HG03558 (cell line): Measurements from ENCODE around the gene ZNF195.
"Not testable (repeated sequence)": the region's sequence is repeated elsewhere in the genome, so short reads cannot be mapped to it uniquely, and the experiment has no call there.

Experiments
- ATAC-seq: cut with Tn5 transposase; IDR thresholded peaks from one replicate; pipeline ENCODE4 v1.9.1; 2021; ENCODE audit warnings: moderate number of reproducible peaks; ENCODE audit not compliant: unreplicated experiment; ENCODE audit errors: extremely low read depth

Gene ZNF195

GRCh38 chr11:3357994-3358676 lies 20.8 kb downstream of the ZNF195 start:
- no peak for ATAC-seq

DNA sequence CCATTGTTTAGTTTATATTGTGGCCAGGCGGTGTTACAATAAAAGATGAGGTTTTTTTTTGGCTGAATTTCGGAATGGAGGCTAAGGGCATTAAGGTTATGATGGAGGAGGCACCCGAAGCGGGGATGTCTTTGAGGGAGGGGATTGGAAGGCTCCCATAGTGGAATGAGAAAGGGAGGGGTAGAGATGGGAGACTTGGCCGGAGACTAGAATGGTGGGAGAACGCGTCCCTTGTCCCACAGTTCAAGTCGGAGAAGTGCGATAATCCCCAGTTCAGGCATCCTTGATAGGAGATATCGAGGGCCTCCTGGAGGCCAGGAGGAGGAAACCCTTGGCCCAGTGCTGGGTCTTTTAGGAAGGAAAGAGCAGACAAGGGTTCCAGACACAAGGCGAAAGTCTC lies 21.6 kb downstream of the ZNF195 start:
- no peak for ATAC-seq

- ATAC-seq = no peak
Measured at GRCh38 chr11:3356858-3357257, 22.1 kb downstream of the ZNF195 start.

DNA sequence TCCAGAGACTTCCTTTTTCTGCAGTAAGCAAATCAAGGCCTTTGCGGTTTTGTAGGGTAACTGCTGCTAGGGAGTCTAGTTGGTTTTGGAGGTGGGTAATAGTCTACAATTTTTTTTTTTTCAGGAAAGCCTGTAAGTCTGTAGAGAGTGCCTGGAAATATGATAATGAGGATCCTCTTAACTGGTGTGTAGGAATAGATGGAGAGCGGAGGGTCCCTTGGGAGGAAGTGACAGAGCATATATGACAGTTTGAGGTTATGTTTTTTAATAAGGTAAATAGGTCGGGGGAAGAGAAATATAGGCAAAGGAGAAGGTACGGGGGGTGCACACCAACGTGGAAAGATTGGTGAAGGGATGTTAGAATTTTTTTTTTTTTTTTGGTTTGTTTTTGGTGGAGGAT lies 25.9 kb downstream of the ZNF195 start:
- ATAC-seq = no peak

- ATAC-seq = no peak
Measured at GRCh38 chr11:3347127-3347526, 31.8 kb downstream of the ZNF195 start.

DNA sequence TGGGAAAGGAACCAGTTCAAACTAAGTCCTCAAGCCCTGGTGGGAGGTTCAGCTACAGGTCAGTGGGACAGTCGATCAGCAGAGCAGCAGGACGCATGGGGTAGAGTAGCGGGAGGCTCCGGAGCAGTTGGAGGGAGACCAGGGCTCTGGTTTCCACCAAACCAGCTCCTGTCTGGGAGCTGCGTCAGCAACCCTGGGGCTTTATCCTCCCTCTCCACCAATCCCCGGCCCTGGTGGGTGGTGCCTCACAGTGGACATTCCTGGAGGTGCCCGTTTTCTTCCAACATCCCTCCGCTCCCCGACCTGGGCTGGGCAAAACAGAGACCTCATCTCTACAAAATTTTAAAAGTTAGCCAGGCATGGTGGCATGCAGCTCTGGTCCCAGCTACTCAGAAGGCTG lies 32.4 kb downstream of the ZNF195 start:
- no peak for ATAC-seq

DNA sequence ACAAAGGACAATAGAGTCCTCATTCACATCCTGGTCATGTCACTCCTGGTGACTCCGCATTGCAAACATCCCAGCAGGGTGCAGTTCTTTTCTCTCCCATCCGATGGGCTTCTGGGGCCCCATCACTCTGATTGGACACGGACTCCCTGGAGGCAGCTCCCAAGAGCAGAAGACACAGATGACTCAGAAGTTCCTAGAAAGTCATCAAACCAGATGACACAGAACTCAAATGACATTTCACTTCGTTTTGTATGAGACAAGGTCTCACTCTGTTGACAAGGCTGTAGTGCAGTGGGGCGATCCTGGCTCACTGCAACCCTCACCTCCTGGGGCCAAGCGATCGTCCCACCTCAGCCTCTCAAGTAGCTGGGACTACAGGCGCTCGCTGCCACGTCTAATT lies 33.2 kb downstream of the ZNF195 start:
- ATAC-seq = no peak

DNA sequence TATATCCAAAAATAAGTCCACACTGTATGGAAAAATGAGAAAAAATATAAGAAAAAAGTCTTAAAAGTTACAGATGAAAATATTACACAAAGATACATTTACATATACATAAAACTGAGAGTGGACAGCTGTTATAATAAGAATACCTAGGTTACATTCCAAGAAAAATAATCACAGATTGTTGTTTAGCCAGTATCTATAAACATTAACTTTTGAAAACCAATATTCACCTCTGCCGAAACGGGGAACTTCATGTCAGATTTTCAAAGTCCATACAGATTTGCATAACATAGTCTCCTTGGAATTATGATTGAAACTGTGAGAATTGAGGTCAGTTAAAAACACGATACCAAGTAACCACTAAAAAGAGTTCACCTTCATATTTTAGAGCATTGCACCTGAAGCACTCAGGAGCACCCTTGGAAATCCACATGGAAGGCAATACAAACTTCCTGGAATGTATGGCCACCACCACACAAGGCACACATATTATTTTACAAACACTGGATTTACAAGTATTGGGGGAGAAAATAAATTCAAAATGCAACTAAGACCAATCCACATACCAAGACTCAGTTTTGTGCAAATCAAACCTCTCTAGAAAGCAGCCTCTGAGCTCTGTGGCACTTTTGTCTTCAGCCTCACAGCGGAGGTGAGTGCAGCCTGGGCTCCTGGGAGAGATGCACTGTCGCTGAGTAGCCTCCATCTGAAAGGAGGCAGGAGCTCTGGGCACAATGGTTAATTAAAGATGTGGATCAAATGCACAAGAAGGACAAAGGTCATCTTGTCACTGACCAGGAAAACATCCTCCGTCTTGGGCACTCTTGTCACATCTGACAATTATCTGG lies 34.4 kb downstream of the ZNF195 start:
- ATAC-seq = no peak

- no peak for ATAC-seq
Measured at GRCh38 chr11:3342709-3343108, 36.2 kb downstream of the ZNF195 start.

GRCh38 chr11:3341298-3341697 lies 37.6 kb downstream of the ZNF195 start:
- no peak for ATAC-seq

GRCh38 chr11:3340025-3340424 lies 38.9 kb downstream of the ZNF195 start:
- no peak for ATAC-seq

GRCh38 chr11:3339340-3339624 lies 39.7 kb downstream of the ZNF195 start:
- ATAC-seq = no peak

GRCh38 chr11:3338569-3339339 lies 40.2 kb downstream of the ZNF195 start:
- no peak for ATAC-seq

DNA sequence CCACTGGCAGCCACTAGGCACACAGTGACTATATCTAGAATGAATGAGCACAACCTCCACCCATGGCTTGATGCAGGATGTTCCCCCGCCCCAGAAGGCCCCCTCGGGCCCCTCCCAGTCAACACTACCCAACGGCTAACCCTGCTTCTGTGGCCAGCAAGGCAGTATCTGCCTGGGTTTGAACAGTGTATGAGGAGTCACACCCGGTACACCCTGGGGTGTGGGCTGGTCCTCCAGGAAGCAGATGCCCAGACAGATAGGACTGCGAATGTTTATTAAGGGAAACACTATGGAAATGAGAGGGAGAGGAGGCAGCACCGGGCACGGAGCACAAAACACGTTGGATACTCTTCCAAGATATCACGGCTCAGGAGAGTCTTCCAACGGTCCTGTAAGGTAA lies 42.5 kb downstream of the ZNF195 start:
- not testable (repeated sequence) for ATAC-seq

DNA sequence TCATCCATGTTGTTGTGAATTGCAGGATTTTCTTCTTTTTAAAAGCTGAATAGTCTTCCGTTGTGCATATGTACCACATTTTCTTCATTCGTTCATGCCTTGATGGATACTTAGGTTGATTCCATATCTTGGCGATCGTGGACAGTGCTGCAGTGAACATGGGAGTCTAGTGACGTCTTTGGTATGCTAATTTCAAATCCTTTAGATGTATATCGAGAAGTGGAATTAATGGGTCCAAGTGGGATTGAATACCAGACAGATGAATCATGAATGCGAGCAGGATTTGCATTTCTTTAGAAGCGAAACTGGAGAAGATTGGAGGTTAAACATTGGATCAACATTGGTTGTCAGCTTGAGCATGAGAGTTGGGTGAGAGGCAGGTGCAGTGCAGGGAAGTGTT lies 45.8 kb downstream of the ZNF195 start:
- ATAC-seq = not testable (repeated sequence)

GRCh38 chr11:3331078-3331477 lies 47.9 kb downstream of the ZNF195 start:
- ATAC-seq = not testable (repeated sequence)

DNA sequence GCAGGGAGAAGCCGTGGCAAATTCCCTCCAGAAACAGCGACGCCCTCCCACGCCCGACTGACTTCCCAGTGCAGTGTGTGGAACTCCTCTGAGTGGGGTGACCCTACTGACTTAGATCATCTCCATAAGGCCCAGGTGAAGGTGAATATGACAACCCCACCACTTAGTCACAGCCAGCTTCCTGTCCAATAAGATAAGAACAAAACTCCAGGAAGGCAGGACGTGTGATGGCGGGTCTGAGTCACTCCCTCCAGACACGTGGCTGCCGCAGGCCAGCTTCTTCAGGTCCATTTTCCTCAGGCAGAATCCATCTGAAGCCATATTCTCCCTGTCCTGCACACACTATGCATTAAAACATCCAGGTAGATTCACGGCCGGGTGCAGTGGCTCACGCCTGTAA lies 48.9 kb downstream of the ZNF195 start:
- not testable (repeated sequence) for ATAC-seq

GRCh38 chr11:3328503-3328902 lies 50.4 kb downstream of the ZNF195 start:
- ATAC-seq = not testable (repeated sequence)

GRCh38 chr11:3326450-3326849 lies 52.5 kb downstream of the ZNF195 start:
- ATAC-seq = not testable (repeated sequence)

- not testable (repeated sequence) for ATAC-seq
Measured at GRCh38 chr11:3324724-3325123, 54.2 kb downstream of the ZNF195 start.
